Liver (tissue), 9 donors: ENCODE results near the gene TPR. TPM values are rescaled to one million over a fixed set of nuclear protein-coding genes. Genes with fewer than 3 reads are reported as not detected.
A peak's percentile ranks its signal among the peaks of the same experiment; 100 is the strongest.

Source experiments
- DNase-seq: peaks from one replicate; pipeline ENCODE4 v3.0.0-alpha.2; 2017; ENCODE audit warnings: low spot score
- H3K27ac ChIP-seq, 2 donors: one replicate each; pipeline ENCODE4 v1.7.0; 2013; ENCODE audit warnings: inconsistent platforms in 2 of 2, low read length in 2 of 2, control low read depth in 1 of 2, low read depth in 1 of 2, mild to moderate bottlenecking in 1 of 2
- H3K27me3 ChIP-seq, 4 donors: one replicate each; pipeline versions ENCODE4 v1.6.1 to v1.7.0; 2013; ENCODE audit warnings: low read length in 3 of 4, inconsistent platforms in 1 of 4, mild to moderate bottlenecking in 1 of 4, moderate library complexity in 1 of 4; ENCODE audit not compliant: control insufficient read depth in 4 of 4, insufficient read depth in 4 of 4
- H3K36me3 ChIP-seq, 4 donors: one replicate each; pipeline versions ENCODE4 v1.6.1 to v1.7.0; 2013; ENCODE audit warnings: low read length in 3 of 4, mild to moderate bottlenecking in 3 of 4, low read depth in 1 of 4, moderate library complexity in 1 of 4; ENCODE audit not compliant: control insufficient read depth in 4 of 4, insufficient read depth in 3 of 4
- H3K4me1 ChIP-seq, 4 donors: one replicate each; pipeline versions ENCODE4 v1.6.1 to v1.7.0; 2013; ENCODE audit warnings: low read length in 3 of 4, mild to moderate bottlenecking in 3 of 4, moderate library complexity in 1 of 4; ENCODE audit not compliant: control insufficient read depth in 4 of 4, insufficient read depth in 4 of 4
- H3K4me3 ChIP-seq, 3 donors: one replicate each; pipeline versions ENCODE4 v1.6.1 to v1.7.0; 2013; ENCODE audit warnings: low read length in 3 of 3, control low read depth in 1 of 3, low read depth in 1 of 3, mild to moderate bottlenecking in 1 of 3
- H3K9ac ChIP-seq, 2 donors: one replicate each; pipeline ENCODE4 v1.7.0; 2013; ENCODE audit warnings: low read length in 2 of 2, mild to moderate bottlenecking in 2 of 2, moderate library complexity in 2 of 2, control low read depth in 1 of 2, low read depth in 1 of 2
- H3K9me3 ChIP-seq, 4 donors: one replicate each; pipeline versions ENCODE4 v1.6.1 to v1.7.0; 2013; ENCODE audit warnings: low read length in 3 of 4; ENCODE audit not compliant: control insufficient read depth in 4 of 4
- ATF3 ChIP-seq: IDR thresholded peaks from 2 replicates; pipeline ENCODE4 v1.6.1; 2016; ENCODE audit warnings: antibody characterized with exemption
- CTCF ChIP-seq: fragments of 150-350 bp; IDR thresholded peaks from 2 replicates; pipeline ENCODE4 v1.5.1; 2017; ENCODE audit warnings: improper control_type of control experiment, low read depth, low read length; ENCODE audit not compliant: missing input control
- EGR1 ChIP-seq, 2 donors: IDR thresholded peaks; 2 replicates each; pipeline ENCODE4 v1.6.1; 2016 to 2018; ENCODE audit warnings: antibody characterized with exemption in 2 of 2, low read depth in 2 of 2
- FOXA1 ChIP-seq: IDR thresholded peaks from 2 replicates; pipeline ENCODE4 v1.6.1; 2016; ENCODE audit warnings: antibody characterized with exemption
- FOXA2 ChIP-seq: IDR thresholded peaks from 2 replicates; pipeline ENCODE4 v1.6.1; 2016; ENCODE audit warnings: antibody characterized with exemption
- GABPA ChIP-seq, 2 donors: IDR thresholded peaks in 1 of 2; conservative IDR thresholded peaks in 1 of 2; 2 replicates each; pipeline ENCODE4 v1.6.1; 2016; ENCODE audit warnings: antibody characterized with exemption in 2 of 2, mild to moderate bottlenecking in 1 of 2, moderate library complexity in 1 of 2
- HNF4A ChIP-seq, 2 donors: conservative IDR thresholded peaks; 2 replicates each; pipeline ENCODE4 v1.6.1; 2016; ENCODE audit warnings: antibody characterized with exemption in 2 of 2, mild to moderate bottlenecking in 2 of 2
- HNF4G ChIP-seq: IDR thresholded peaks from 2 replicates; pipeline ENCODE4 v1.6.1; 2016; ENCODE audit warnings: antibody characterized with exemption
- JUND ChIP-seq, 2 donors: IDR thresholded peaks; 2 replicates each; pipeline ENCODE4 v1.6.1; 2016; ENCODE audit warnings: antibody characterized with exemption in 2 of 2
- MAX ChIP-seq: IDR thresholded peaks from 2 replicates; pipeline ENCODE4 v1.6.1; 2016; ENCODE audit warnings: antibody characterized with exemption
- NR2F2 ChIP-seq: IDR thresholded peaks from 2 replicates; pipeline ENCODE4 v1.6.1; 2016; ENCODE audit warnings: antibody characterized with exemption
- RAD21 ChIP-seq, 2 donors: IDR thresholded peaks; 2 replicates each; pipeline ENCODE4 v1.6.1; 2016; ENCODE audit warnings: antibody characterized with exemption in 2 of 2, mild to moderate bottlenecking in 2 of 2
- REST ChIP-seq: IDR thresholded peaks from 2 replicates; pipeline ENCODE4 v1.6.1; 2016; ENCODE audit warnings: antibody characterized with exemption, mild to moderate bottlenecking
- RXRA ChIP-seq, 2 donors: IDR thresholded peaks; 2 replicates each; pipeline ENCODE4 v1.6.1; 2017 to 2018; ENCODE audit warnings: antibody characterized with exemption in 2 of 2, mild to moderate bottlenecking in 1 of 2
- SP1 ChIP-seq: IDR thresholded peaks from 2 replicates; pipeline ENCODE4 v1.6.1; 2018; ENCODE audit warnings: antibody characterized with exemption, mild to moderate bottlenecking
- TAF1 ChIP-seq: conservative IDR thresholded peaks from 2 replicates; pipeline ENCODE4 v1.6.1; 2016; ENCODE audit warnings: antibody characterized with exemption, mild to moderate bottlenecking
- YY1 ChIP-seq: IDR thresholded peaks from 2 replicates; pipeline ENCODE4 v1.6.1; 2016; ENCODE audit warnings: antibody characterized with exemption, mild to moderate bottlenecking
- ZBTB33 ChIP-seq: IDR thresholded peaks from 2 replicates; pipeline ENCODE4 v1.6.1; 2016; ENCODE audit warnings: antibody characterized with exemption
- WGBS: extraction: QIAGEN DNeasy Blood & Tissue Kit; methylation state at CpG from one replicate; pipeline ENCODE4 v1.1.7; 2013; 5-methylcytosine and 5-hydroxymethylcytosine counted together
- polyA plus RNA-seq, 2 donors: library from polyadenylated mRNA; stranded (reverse) in 1 of 2; unstranded in 1 of 2; fragments of 200-250 nt in 1 of 2; fragments of >200 nt in 1 of 2; fragmentation: Nextera tagmentation in 1 of 2; extraction: Ambion mirVana in 1 of 2; gene quantifications; one replicate each; pipeline versions ENCODE4 v1.2.1 to v1.2.3, GENCODE V29; 2013 to 2015
- total RNA-seq, 2 donors: library from RNA; depleted of rRNA; stranded (reverse); fragments of >200 nt; gene quantifications; one replicate each; pipeline ENCODE4 v1.2.3, GENCODE V29; 2014
- donor health status: healthy.
- donor health status: healthy.
- donor health status: healthy.
- donor health status: healthy.
- donor health status: healthy.

Gene TPR
- total and polyA plus RNA-seq, 4 donors, result 8.1 to 45.1 (median 39.2) TPM

- H3K4me3 ChIP-seq, result no peak overlapping the region
- no peak overlapping the region for H3K9ac ChIP-seq
- no peaks in the 10 kb centered on the region for H3K9me3 ChIP-seq
- no peak for DNase-seq
- no peaks in the 10 kb centered on the region for H3K27me3 ChIP-seq
- no peaks in the 10 kb centered on the region for H3K36me3 ChIP-seq
- peaks cover 0 to 7% (median 6%) of the 10 kb centered on the region in 4 donors for H3K4me1 ChIP-seq
- TF ChIP-seq RAD21 (IDR thresholded peaks at IDR 0.05) (peak; percentile 78 to 79), ZBTB33 (no peak), CTCF (peak; percentile 45), MAX (no peak), GABPA (IDR thresholded peaks at IDR 0.05 in 1 of 2, conservative IDR thresholded peaks at IDR 0.05 in 1 of 2) (no peak)
- 20% methylated on average over 1 of the region's 1 CpG for WGBS
- no peak overlapping the region for H3K27ac ChIP-seq
Observed at GRCh38 chr1:186272486-186272885, 102.6 kb downstream of the TPR start.

- no peak for DNase-seq
- H3K27me3 ChIP-seq, result no peaks in the 10 kb centered on the region
- H3K27ac ChIP-seq, result no peak overlapping the region
- H3K4me1 ChIP-seq, result peaks cover 0 to 7% (median 6%) of the 10 kb centered on the region in 4 donors
- no peaks in the 10 kb centered on the region for H3K9me3 ChIP-seq
- H3K36me3 ChIP-seq, result no peaks in the 10 kb centered on the region
- H3K9ac ChIP-seq, result no peak overlapping the region
- TF ChIP-seq FOXA2 (no peak), RXRA (IDR thresholded peaks at IDR 0.05) (no peak), REST (no peak), MAX (no peak), NR2F2 (no peak), SP1 (no peak), GABPA (IDR thresholded peaks at IDR 0.05 in 1 of 2, conservative IDR thresholded peaks at IDR 0.05 in 1 of 2) (no peak), FOXA1 (no peak), JUND (IDR thresholded peaks at IDR 0.05) (no peak), ZBTB33 (no peak), HNF4G (no peak), ATF3 (no peak), RAD21 (IDR thresholded peaks at IDR 0.05) (no peak), YY1 (no peak), EGR1 (IDR thresholded peaks at IDR 0.05; ENCODE audit: low read depth in 2 of 2) (no peak), TAF1 (no peak), HNF4A (conservative IDR thresholded peaks at IDR 0.05) (no peak), CTCF (no peak)
- WGBS, result 90% methylated on average over 6 of the region's 6 CpGs
- no peak overlapping the region for H3K4me3 ChIP-seq
Observed at GRCh38 chr1:186271032-186271431, 104.0 kb downstream of the TPR start.
